Endometrium (tissue), 2 donors: Measurements from ENCODE around the gene SNRPA1.

Experiments used
- FAIRE-seq: peaks from 2 replicates; lab custom pipeline; 2012; peaks lifted over from hg19 to GRCh38; lab: Jason Lieb, UNC
- donor health status: control.
- donor health status: control.

The SNRPA1 gene

DNA sequence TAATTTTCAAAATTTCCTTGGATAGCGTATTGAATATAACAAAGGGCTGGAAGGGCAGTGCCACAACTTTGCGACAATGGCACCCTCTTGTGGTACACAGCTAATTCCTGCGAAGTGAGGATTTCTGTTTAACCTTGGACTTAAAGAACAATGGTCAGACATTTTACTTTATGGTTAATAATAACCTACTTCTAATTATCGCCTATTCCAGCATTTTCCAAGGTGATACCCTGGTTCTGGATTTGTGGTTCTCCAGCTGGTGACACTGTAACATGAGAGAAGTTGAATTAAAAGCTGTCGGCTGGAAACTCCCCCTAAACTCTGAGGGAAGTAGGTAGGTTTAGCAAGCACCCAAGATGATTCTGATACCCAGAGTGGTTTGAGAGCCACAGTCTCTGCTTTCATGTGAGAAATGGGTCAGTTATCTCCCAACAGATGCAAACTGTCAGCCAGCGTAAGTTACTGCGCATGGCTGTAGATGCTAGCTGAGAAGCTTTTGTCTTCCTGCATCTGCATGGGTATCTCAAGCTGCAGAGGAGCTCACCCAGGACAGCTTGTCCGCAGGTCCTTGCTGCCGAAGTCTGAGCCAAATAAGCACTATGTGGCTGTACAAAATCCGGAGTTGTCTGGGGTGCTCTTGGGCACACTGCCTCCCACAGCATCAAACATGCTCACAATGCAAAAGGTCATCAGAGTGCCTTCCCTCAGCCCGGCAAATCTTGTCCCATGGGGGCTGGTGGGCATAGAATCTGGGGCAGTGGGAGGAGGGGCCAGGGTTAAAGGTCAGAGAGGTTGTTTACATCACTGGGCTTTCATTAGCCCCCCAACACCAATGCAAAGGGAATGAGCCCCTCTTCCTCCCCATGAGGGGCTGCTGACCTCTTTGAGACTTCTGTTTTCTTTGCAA, 36.6 kb downstream of the SNRPA1 start:
- FAIRE-seq, result peak; percentile 37

- FAIRE-seq, result no peak
These were observed 38.3 kb downstream of the SNRPA1 start for GRCh38 chr15:101256757-101257156.

DNA sequence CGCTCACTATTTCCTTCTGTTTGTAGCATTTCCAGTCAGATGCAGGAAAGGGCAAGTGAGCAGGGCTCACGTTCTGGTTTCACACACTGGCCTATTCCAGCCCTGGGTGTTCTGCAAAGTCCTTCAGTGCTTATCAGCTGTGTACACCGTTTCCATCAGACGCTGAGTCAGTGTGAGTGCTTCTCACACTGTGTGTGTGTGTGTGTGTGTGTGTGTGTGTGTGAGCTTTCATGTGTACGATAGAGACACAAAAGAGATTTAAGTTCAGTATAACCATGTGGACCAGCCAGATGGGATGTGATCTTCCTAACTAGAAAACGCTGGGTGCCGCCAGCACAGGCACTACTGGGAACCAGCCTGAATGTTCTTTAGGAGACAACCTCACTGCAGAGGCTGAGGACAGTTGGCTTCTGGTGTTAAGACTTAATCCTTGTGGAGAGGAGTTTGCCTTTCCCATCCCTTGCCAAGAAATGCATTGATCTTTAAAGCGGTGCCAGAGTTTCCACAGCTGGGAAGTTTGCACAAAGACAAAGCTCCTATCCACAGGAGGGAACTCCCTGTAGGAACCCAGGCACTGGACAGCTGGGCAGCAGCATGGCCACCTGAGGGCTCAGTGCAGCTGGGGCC, 39.3 kb downstream of the SNRPA1 start:
- no peak for FAIRE-seq

- no peak for FAIRE-seq
These were observed 40.0 kb downstream of the SNRPA1 start for GRCh38 chr15:101255051-101255395.

- FAIRE-seq, result no peak
These were observed 40.6 kb downstream of the SNRPA1 start for GRCh38 chr15:101254157-101255050.

DNA sequence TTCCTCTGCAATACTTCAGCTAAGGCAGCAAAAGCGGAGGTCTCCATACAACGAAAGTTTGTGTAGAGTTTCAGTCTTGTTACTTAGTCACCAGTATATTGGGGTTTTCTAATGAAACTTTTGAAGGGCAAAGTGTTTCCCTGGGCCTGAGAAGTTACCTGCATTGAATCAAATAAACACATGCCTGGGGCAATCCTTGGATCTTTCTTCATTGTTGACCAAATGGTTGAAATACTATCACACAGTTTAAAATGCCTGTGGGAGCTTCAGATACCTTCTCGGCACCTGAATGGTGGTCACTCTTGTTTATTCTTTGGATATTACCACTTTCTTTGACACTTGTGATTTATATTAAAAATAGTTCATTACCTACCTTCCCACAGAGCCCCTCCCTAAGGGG, 42.2 kb downstream of the SNRPA1 start:
- FAIRE-seq, result no peak

GRCh38 chr15:101251830-101252820, 42.9 kb downstream of the SNRPA1 start, which contains the start of gene CHSY1:
Gene CHSY1 (minus strand): TSS chr15:101252048. CDS start chr15:101251456, 592 bp downstream.
- FAIRE-seq, result no peak

DNA sequence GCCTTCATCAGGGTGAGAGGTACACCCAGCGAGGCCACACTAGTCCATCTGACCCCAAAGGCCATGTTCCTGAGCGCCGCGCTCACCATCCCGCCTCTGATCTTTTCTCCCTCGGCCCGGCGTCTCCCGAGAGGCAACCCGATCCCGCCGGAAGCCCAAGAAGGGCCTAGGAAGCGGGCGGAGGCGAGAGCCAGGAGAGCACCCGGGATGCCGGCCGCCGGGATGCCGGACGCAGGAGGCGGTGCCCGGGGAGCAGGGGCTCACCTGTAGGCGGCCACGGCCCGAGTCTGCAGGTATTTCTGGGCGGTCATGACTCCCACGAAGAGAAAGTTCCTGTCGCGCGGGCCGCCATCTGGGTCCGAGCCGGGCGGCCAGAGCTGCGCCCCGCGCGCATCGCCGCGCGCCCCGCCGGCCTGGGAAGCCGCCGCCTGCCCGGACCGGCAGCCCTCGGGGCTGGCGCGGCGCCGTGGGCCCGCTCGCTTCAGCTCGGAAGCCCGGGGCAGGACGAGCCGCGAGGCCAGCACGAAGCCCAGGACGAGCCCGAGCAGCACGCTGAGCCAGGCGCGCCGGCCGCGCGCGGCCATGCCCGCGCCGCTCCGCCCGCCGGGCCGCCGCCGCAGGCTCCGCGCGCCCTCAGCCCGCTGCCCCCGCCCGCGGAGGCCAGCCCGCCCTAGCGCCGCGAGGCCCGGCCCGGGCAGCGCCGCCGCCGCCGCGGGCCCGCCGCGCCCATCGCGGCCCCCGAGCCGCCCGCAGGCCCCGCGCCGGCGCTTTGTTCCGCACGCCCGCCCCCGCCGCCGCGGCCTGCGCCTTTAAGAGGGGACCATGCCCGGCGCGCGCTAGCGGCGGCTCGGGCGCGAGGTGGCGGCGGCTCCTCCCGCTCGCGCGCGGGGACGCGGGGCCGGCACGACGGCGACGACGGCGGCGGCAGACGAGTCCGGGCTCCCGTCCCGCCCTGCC, 43.9 kb downstream of the SNRPA1 start:
- no peak for FAIRE-seq

DNA sequence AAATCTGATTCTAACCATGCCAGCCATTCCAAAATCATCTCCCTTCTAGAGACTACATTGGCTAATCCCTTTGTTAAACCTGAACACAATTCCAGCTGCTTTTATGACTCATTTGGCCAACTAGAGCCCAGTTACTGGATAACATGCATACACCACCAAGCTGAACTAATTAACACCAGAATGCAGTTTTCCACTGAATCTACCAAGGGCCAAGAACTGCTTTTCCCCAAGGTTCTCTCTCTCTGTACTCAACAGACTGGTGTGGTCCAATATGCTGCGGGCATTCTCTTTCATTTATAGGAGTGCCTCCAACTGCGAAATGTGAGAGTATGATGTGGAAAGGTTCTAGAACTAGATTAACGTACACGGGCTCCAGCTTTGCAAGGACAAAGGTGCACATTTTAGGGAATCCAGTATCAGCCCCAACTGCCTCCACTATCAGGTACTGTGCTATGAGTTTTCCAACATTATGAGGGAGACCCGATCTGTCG, 44.7 kb downstream of the SNRPA1 start:
- FAIRE-seq, result no peak

DNA sequence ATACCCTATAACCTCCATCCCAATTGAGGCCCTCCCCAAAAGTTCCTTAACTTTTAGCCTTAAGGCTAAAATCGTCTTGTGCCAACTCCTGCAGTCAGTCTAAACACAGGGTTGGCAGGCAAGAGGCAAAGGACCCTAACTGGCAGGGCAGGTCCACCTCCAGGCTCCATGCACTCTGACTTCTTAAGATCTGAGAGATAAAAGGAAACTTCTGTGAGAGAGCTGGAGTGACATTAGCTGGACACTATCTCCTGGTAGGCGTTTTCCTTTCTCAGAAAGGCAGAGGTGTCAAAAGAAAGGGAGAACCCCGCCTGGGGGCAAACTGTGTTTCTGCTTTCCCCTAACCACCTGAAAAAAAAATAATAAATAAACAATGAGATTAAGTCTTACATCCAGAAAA, 46.8 kb downstream of the SNRPA1 start:
- no peak for FAIRE-seq

GRCh38 chr15:101246824-101247745, 48.0 kb downstream of the SNRPA1 start:
- FAIRE-seq, result no peak

GRCh38 chr15:101246391-101246790, 48.7 kb downstream of the SNRPA1 start:
- no peak for FAIRE-seq

- no peak for FAIRE-seq
These were observed 50.0 kb downstream of the SNRPA1 start for GRCh38 chr15:101244889-101245668.

DNA sequence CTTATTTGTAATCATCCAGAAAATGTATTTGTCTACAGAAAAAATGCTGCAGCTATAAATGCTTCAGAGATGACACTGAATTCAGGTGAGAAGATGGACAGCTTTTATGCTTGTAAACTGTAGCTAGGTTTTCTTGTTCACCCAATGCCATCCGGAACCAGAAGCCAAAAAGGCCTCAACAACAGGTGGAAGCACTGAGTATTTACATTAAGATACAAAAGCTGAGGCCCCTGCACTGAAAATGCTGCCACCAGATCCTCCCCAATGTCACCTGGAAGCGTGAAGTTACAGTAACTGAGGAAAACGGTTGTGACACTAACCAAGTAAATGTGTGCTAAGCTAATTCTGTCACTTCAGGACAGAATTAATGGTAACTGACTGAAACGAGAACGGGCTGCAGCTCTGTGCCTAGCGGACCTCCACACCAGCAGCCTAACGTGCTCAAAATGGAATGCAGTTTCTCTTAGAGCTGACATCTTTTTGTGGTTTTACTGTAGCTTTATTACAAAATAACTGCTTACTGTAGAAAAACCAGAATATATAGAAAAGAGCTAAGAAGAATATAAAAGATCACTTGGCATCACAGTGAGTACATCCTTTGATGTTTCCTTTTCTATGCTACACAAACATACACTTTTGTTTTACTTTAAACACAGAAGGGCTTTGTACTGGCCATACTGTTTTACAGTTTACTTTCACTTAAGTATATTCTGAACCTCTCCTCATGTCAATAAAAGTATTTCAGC, 50.8 kb downstream of the SNRPA1 start:
- FAIRE-seq, result no peak

- FAIRE-seq, result no peak
These were observed 51.6 kb downstream of the SNRPA1 start for GRCh38 chr15:101243420-101243819.

GRCh38 chr15:101242999-101243336, 52.1 kb downstream of the SNRPA1 start:
- no peak for FAIRE-seq
